Keratinocyte (primary cell): Measurements from ENCODE around the gene LFNG.

Experiments used
- EZH2 ChIP-seq: IDR thresholded peaks from one replicate; pipeline ENCODE4 v1.6.1; 2012; ENCODE audit warnings: inconsistent platforms, mild to moderate bottlenecking, low read length, moderate library complexity
- TF ChIP-seq, protein P1 (sequence below), 3 experiments: IDR thresholded peaks in 1 of 3; conservative IDR thresholded peaks in 1 of 3; optimal IDR thresholded peaks in 1 of 3; 2 replicates in 2 of 3; 3 replicates in 1 of 3; pipeline versions ENCODE3 to v1.5.1; 2011; ENCODE audit warnings: low read length in 3 of 3, mild to moderate bottlenecking in 3 of 3, moderate library complexity in 2 of 3, control low read depth in 1 of 3, inconsistent platforms in 1 of 3; ENCODE audit not compliant: insufficient read depth in 2 of 3; ENCODE audit errors: extremely low read depth in 1 of 3

DNA sequence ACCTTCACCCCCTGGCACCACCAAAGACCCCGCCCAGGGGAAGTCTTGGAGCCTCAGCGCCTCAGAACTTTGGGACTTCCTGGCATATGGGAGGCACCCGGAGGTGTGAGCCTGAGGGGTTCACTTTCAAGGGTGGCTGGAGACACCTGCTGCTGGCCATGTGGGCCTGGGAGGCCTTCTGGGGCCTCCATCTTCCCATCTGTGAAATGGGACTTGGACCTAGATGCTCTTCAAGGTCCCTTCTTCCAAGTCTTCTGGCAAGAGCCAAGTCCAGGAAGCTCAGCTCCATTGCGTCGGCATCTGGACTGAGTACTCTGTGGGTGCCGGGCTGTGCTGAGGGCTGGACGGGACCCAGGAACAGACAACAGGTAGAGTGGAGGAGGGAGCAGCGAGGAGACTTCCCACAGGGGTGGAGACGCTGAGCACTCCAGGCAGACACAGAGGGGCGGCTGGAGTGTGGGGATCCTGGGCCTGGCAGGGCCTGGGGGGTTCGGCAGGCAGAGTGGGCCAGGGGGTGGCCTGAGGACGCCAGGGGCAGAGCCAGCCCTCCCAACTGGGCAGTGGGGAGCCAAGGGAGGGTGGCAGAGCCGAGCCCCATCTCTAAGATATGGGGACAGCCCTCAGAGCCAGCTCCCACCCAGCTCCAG lies 9.3 kb upstream of the LFNG start:
- TF ChIP-seq, protein P1, sequence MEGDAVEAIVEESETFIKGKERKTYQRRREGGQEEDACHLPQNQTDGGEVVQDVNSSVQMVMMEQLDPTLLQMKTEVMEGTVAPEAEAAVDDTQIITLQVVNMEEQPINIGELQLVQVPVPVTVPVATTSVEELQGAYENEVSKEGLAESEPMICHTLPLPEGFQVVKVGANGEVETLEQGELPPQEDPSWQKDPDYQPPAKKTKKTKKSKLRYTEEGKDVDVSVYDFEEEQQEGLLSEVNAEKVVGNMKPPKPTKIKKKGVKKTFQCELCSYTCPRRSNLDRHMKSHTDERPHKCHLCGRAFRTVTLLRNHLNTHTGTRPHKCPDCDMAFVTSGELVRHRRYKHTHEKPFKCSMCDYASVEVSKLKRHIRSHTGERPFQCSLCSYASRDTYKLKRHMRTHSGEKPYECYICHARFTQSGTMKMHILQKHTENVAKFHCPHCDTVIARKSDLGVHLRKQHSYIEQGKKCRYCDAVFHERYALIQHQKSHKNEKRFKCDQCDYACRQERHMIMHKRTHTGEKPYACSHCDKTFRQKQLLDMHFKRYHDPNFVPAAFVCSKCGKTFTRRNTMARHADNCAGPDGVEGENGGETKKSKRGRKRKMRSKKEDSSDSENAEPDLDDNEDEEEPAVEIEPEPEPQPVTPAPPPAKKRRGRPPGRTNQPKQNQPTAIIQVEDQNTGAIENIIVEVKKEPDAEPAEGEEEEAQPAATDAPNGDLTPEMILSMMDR (optimal IDR thresholded peaks at IDR 0.05 in 1 of 3, IDR thresholded peaks at IDR 0.05 in 1 of 3, conservative IDR thresholded peaks at IDR 0.05 in 1 of 3; ENCODE audit: extremely low read depth in 1 of 3, insufficient read depth in 2 of 3, low read length in 3 of 3): no peak
- no peak for TF ChIP-seq EZH2
